CD4-positive, alpha-beta T cell treated with Interleukin-12 subunit alpha and Interleukin-12 subunit beta, for 1 hour (primary cell): ENCODE data around the gene SLC43A1.
A peak's percentile ranks its signal among the peaks of the same experiment; 100 is the strongest.

Source experiments
- DNase-seq: peaks from one replicate; pipeline ENCODE4 v3.0.0-alpha.2; 2020

The SLC43A1 gene

DNA sequence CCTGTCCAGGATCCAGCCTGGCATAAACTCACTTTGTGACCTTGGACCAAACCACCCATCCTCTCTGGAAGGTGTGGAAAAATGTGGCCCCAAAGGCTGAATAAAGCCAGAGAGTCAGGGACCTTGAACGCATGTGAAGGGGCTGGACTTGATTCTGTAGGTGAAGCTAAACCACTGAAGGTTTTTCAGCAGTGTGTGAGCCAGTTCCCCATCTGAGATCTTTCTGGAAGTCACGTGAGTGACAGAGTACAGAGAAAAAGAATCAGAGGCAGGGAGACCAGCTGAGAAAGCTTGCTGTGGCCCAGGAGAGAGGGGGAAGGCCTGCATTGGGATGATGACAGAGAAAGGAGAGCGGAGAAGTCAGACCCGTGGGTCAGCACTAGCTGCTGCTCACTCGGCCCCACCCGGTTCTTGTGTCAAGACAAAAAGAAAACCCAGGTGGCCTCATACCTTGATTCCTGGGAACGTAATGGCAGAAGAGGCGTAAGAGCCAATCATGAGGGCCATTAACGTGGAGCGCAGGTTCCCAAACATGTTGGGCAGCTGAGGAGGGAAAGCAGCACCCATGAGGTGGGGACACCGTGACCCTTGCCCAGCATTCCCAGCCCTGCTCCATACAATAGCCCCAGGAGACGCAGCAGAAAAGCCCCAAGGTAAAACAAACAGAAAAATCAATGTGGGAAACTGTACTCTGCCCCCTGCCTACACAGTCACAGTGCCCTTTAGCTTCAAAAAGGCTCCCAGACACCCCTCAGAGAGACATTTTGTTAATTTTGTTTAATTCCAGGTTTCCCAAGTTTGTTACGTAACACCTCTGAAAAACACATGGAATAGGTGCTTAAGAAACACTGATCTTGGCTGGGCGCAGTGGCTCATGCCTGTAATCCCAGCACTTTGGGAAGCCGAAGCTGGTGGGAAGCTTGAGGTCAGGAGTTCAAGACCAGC, 17.9 kb downstream of the SLC43A1 start:
- no peak for DNase-seq

DNA sequence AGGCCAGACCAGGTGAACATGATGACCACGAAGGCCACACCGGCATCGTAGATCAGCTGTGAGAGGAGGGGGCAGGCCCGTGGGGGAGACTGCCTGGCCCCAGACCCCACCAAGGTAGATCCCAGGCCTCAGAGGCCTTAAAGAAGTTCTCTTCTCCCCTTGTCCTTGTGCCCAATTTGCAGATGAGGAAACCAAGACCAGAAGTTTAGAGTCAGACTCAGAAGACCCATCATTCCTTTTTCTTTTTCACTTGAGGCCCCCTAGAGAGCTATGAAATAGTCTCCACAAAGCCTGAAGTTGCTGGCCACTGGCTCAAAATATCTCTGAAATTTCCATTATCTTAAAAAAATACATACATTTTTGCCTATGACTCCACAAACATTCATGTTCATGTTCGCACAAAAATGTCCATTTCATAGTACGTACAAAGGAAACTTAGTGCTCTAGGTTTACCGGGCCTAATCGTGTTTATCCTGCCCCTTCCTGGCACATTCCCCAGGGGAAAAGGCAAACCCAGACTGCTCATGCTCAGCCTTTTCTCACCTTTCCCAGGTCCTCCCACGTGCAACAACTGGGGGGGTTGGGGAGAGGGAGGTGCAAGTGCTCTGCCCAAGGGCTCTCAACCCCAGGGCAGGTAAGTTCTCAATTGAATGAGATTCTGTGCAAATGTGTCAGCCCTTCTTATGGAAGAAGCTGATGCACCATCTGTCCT, 19.2 kb downstream of the SLC43A1 start:
- DNase-seq, result no peak

DNA sequence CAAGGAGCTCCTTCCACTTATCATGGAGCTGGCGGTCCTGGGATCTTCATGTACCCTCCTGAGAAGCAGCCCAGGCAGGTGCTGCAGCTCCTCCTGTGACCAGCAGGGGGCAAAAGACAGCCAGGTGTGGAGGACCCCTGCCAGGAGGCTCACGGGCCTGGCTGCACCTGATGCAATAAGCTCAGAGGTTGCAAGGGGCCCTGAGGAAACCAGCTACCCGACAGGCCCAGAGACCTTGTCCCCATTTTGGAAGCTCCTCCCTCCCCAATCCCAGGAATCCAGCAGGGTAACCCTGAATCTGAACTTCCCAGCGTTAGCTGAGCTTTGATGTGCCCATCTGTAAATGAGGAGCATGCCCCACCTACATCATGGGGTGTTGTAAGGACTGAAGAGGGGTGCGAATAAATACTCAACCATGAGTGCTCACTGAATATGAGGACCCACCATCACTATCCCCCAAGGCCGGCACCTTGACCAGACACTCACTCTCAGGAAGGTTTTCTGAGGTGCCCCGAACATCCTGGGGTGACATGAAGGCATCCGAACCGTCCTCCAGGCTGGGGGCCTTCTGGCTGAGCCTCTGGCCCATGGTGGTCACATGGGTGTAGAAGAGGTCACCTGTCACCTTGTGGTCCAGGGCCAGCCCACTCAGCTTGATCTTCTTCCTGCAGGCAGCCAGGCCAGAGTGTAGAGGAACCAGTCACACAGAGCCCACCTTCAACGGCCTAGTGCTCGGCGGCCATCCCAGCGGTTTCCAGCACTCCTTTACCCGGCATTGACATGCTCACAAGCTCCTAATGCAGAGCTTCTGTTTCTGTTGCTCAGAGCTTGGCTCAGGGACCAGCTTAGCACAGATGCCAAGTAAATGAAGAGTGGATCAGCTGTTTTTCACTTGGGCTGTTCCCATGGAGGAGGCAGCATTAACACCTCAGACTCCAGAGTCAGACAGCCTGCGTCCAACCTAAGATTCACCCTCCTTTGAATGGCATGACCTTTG, 21.7 kb downstream of the SLC43A1 start:
- DNase-seq, result peak; percentile 76

DNA sequence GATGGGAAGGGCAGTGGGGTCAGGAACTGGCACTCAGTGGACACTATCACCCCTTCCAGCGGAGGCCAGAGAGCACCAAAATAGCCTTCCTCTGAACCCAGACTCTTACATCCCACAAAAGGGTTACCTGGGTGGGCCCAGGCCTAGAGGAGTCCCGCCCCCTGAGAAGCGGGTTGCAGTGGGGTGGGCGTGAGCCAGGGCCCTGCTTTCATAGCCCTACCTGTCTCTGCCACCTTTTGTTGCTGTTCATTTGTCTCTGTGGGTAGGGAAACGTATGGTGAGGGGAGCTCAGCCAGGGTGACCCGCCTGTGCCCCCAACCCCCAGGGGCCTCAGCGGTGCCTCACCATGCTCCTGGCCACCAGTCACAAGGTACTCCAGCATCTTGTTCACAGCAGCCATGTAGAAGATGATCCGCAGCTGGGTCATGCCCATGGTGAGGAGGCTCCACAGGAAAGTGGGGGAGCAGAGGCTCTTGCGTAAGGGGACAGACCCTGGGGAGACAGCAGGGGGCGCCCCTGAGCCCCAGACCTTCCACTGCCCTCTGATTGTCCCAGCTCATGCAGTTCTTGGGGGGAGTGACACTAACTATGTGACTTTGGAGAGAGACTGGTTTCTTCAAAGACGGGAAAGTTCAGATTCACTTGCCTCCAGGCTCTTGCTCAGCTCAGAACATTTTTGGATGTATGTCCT, 24.0 kb downstream of the SLC43A1 start:
- peak; percentile 58 for DNase-seq

DNA sequence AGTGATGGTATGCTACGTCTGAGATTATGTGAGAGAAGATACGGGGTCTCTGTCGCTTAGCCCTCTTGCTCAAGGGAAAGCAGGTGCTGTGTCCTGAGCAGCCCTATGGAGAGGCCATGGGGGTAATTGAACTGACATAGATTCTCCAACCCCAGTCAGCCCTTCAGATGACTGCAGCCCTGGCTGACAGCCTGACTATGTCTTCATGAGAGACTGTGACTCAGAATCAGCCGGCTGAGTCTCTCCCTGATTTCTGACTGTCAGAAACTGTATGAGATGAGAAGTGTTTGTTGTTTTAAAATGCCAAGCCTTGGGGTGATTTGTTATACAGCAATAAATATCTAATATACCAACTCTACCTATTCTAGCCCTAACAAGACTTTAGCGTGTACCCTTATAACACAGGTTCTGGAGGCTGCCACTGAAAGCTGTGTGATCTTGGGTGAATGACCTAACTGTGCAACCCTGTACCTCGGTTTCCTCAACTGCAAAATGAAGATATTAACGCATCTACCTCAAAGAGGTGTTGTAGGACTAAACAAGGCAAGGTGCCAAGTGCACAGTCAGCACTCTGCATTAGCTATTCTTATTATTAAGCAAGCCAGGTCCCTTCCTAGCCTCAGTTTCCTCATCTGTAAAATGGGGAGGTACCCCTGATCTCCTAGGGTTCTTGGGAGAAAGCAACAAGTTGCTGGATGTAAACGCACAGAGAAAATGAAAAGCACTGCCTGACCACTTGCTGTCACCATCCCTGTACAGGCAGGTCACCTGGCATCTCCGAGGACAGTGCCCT, 24.9 kb downstream of the SLC43A1 start:
- no peak for DNase-seq

DNA sequence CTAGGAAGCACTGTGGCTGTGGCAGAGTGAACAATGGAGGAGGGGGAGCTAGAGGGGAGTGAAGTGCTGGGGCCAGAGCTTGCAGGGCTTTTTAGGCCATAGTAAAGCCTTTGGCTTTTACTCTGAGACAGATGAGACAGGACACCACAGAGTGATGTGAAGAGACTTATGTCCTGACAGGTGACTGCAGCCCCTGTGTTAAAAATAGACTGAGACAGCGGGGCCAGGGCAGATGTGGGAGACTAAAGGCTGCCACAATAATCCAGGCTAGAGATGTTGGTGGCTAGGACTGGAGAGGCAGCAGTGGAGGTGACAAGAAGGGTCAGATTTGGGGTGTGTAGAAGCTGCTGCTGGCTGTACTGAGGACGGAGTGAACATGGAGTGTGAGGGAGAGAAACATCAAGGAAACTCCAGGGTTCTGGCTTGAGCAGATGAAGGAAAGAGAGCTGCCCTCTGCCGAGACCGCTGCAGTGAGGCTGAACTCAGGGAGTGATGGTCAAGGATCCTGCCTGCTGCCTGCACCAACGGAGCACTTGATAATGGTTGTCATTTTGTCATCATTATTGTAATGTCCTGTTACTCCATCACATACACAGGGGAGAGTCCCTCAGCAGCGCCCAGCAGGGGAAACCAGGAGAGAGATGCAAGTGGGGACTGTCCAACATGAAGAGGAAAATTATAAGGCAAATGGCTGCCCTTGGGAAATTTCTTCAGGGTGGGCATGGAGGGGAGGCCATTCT, 27.4 kb downstream of the SLC43A1 start:
- DNase-seq, result no peak

DNA sequence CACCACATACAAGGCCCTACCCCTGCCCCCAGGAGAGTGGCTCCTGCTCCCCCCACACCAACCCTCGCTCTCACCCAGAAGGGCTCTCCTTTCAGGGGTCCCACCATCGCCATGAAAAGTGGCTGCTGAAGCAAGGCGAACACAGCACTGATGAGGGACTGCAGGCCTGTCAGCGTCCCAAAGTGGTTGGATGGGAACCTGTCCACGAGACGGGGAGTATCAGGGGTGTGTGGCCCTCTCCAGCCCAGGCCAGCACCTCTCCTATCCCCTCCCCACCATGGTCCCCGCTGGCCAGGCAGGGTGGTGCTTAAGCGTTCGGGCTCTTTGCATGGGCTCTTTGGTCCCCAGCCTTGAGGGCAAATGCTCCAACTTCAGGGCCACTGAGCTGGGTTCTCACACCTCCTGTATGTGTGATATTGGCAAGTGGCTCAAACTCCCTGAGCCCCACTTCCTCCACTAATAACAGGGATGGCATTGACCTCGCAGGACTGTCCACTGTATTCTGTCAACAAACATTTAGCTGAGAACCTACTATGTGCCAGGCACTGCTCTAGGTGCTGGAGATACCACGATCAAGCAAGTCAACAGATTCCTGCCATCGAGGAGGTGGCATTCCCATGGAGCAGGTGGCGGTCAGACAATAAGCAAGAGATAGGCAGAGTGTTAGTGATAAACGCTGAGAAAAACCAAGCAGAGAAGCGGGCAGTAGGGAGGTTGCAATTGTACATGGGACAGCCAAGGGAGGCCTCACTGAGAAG, 28.3 kb downstream of the SLC43A1 start:
- no peak for DNase-seq

DNA sequence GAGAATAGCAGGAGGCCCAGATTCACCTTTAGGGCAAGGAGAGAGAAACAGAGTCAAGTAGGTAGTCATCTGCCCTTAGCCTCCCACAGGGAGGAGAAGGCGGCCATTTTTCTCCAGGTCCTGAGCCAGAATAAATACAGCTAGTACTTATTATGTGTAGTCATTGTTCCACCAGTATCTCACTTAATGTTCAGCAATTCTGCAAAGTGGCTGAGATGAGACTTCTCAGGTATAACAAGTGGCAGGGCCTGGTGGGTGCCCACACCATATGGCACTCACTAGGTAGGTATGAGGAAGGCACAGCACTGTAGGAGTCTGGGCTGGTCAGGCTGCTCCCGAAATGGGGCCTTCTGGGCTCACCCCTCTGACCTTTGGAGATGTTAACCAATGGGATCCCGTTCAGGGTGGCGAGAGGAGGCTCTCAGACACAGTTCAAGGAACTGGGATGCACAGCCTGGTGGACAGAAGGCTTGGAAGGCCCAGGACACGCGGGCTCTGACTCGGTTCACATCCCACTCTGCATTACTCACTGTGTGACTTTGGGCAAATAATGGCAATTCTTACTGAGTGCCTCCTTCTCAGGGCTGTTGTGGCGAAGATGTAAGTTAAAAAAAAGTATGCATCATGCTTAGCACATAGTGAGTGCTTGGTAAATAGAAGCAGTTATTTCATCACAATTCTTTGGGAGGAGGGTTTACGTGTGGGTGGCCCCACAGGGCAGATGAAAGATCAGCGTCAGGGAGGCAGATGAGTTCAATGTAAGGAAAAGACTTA, 30.1 kb downstream of the SLC43A1 start:
- DNase-seq, result no peak

DNA sequence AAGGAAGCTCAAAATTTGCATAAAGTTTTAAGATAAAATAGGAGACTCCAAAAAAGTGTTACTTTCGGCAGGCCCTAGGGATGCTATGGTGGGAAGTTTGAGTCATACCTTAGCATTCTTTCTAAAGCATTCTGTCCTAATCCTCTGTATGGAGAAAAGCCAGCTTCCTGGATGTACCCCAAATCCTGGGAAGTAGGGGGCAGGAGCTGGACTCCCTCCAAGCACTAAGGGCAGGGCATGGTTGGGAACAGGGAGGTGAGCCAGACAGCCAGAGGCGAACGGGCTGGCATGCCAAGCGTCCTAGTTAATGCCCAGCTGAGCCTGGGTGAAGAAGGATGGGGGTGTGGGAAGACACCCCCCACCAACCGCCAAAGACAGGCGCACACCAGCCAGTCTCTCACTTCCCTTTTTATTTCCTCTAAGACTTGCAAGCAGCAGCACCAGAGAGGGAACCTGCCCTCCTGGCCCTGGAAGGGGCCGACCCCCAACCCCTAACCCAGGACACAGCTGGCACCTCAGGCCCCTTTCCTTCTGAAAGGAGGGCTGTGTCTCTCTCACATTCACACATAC, 31.3 kb downstream of the SLC43A1 start:
- no peak for DNase-seq

DNA sequence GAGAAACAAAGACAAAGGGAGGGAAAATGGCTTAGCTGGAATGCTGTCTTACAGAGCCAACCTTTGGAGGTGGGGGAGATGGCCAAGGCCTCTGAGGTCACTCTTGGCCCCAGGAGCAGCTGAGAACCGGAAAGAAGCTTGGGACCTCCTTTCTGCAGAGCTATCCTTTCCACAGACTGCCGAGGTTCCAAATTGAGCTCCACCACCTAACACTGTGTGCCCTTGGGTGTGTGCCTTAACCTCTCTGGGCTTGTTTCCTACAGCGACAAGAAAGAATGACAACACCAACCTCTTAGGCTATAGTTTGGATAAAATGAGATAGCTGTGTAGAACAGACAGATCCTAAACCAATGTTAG, 32.0 kb downstream of the SLC43A1 start:
- no peak for DNase-seq

DNA sequence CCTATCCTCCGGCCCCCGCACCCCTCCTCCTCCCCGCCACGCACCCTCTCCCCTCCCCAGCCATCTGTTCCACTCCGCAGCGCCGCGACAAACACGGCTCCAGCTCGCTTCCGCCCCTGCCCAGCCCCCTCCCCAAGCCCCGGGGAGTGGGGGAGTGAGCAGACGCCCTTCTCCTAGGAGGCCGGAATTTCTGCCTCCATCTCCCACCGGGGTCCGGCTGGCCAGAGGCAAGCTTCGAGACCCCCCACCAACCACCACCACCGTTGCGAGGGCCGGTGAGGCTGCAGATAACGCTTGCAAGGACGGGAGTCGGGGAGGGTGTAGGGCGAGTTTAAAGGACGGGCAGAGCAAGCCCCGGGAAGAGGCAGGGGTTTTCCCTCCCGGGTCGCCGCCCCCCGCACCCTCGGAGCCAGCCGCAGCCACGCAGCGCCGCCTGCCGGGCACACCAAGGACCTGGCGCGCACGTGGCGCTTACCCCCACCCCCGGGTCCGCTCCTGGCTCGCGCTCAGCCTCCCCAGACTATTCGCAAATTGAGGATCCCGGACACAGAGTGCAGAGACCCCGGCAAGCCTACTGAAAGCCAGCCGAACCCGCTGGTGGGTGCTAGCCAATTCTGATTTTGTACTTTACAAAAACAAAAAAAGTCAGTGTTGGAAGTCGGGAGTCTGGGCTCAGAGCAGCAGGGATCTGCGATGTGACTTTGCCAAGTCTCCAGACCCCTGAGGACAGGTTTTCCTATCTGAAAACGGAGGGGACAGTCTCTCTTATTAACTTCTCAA, 32.5 kb downstream of the SLC43A1 start:
- peak; percentile 66 for DNase-seq

DNA sequence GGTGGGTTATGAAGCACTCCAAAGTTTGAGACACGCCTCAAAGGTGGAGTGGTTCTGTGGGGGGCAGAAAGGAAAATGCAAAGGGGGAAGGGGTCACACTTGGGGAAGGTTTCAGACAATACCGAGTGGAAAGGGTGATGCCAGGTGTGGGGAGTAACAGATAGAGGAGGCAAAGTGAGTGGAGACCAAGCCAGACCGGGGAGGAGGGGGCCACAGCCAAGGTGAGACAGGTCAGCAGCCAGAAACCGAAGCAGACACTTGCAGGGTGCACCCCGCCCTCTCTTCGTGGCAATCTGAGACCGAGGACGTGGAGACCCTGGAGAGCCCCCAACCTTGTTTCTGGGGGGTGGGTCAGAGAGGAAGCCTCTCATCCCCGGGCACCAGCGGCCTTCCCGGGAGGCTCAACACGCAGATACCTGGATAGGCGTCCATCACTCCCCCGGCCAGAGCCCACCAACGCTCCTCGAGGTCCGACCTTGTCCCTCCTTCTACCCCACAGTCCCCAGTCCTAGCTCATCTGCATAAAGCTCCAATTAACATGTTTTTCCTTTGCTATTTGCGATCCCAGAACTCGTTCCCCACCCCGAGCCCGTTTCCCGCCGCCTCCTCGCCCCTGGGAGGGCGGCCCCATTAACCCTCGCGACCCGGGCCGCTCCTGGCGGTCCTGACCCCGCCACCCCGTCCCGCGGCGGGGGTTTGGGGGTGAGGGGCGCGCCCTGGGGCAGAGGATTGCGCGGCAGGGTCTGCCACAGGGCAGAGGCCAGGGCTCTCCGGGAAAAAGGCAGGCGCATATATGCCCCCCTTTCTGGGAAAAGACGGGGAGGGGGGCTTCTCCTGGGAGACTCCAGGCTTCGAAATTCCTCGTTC, 33.4 kb downstream of the SLC43A1 start:
- DNase-seq, result no peak

DNA sequence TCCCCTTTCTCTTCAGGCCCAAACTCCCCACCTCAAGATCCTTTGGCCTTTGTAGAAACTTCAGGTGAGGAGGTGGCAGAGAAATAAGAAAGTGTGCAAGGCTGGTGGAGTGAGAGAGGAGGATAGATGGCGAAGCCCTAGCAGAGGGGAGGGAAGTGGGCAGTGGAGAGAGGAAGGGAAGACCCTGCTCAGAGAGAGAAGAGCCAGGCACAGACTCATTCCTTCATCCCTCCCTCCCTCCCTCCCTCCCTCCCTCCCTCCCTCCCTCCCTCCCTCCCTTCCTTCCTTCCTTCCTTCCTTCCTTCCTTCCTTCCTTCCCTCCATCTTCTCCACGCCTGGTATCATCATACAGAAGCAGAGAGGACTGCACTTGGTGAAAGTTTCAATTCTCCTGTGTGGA, 34.2 kb downstream of the SLC43A1 start:
- DNase-seq, result no peak

DNA sequence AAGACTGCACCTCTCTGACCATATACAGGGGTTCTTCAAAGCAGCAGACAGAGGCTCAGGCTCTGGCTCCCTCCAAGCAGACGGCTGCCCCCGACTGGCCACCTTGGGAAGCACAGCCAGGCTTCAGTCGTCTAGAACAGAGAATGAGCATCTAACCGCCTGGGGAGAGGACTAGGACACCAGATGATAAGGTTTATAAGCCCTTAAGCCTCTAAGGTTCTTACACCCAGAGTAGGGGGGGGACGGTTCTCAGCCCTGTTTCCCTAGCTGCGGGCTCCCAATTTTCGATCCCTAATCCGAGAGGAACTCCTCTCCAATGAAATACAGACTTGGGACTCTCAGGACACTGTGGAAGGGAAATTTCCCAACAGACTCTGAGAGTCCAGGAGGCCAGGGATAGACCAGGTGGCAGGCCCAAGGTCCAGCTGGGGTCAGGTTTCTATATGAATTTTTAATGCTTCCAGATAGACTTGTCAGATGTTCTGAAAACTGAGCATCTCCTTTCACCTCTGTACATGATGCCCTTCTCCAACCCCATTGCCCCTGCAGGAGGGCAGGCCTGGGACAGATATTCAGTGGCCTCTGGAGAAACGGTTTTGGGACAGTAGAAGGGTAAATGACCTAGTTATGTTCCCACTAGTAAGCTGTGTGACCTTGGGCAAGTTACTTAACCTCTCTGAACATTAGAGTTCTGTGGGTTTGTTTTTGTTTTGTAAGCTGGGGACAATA, 34.9 kb downstream of the SLC43A1 start:
- peak; percentile 67 for DNase-seq

DNA sequence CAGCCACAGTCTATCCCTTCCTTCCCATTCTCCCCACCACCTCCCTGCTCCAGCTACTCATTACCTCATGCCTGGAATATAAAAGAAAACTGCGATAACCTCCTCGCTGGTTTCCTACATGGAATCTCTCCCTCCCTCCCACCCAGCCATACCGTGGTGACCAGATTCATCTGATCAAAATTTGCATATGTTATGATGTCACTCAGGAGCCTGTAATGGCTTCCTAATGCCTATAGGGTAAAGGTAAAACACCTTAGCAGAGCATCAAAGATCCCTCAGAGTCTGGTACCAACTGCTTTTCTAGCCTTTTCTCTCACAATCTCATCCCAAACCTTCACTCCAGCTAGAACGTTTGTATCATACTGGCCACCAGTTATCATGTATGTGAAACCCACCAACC, 35.6 kb downstream of the SLC43A1 start:
- DNase-seq, result no peak

DNA sequence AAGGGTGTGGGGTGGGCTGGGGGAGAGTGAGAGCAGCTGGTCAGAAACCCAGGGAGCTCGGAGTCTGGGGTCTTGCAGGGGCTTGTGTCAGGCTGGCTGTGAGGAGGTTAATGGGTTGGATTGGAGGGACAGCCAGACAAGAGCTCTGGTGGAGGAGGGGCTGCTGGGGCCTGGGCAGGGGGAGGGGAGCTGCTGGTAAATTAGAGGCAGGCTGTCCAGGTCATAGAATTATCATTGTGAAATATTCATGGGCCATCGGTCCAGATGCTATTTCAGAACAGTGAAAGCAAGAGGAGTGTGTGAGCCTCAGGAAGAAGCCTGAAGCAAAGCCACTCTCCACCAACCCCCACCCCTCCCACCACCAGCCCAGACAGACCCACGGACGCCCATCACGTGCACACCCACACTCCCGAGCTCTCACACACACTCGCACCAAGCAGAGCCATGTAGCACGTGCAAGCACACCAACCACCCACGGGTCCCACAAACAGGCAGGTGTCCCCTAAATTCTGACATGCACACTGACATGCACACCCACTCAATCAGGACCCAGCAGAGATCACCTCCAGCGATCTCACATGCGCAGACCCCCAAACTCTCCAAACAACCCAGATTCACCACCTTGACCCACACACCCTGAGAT, 36.4 kb downstream of the SLC43A1 start:
- DNase-seq, result no peak
